ENCODE measurements around the gene COLQ.
A peak's percentile ranks its signal among the peaks of the same experiment; 100 is the strongest.

Gene COLQ

GRCh38 chr3:15519096-15519495, 2.4 kb downstream of the COLQ start:
- DNase-seq: no peak

DNA sequence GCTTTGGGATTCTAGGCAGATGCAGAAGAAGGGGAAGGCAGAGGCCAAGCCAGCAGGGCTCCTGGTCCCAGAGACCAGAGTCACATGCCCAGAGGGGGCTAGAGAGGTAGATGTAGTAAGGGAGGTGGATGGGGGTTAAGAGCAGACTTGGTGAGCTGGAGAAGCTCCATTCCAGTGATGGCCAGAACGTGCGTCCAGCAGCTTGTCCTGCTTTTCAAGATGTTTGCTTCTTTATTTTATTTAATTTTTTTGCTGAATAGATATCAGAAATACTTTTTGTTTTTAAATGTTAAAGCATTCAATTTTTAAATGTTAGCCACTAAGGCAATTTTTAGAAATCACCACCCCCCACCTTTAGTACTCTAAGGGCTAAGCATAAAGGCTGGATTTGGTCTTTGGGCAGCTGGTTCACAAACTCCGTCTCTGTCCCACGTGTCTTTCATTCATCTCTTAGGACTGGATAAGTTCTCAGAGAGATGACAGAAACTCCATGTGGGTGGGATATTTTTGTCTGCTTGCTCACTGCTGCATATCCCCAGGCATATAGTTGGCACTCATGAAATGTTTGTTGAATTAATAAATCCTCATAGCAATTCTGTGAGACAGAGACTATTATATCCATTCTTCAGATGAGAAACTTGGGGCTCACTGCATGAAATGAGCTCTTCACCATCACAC, 6.7 kb downstream of the COLQ start:
- no peak for DNase-seq

GRCh38 chr3:15513810-15514662, 7.5 kb downstream of the COLQ start:
- no peak for DNase-seq

GRCh38 chr3:15513116-15513515, 8.4 kb downstream of the COLQ start:
- no peak for DNase-seq

GRCh38 chr3:15512166-15512565, 9.3 kb downstream of the COLQ start:
- DNase-seq: no peak

DNA sequence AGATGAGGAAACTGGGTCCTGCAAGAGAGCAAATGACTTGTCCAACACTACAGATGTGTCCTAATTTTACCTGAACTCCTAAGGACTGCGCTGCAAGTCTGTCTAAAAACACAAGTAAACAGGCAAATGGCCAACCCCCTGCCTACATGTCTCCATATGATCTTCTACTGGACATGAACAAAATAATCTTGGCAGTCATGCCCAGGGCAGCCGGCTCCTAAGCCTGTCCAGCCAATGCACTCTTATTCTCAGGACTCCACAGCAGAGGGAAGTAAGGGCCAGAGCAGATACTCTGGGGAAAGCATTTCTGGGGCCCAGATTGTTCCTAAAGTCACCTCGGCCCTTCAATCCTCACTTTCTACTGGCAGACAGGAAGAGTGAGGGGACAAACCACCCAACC, 10.3 kb downstream of the COLQ start:
- DNase-seq: no peak

DNA sequence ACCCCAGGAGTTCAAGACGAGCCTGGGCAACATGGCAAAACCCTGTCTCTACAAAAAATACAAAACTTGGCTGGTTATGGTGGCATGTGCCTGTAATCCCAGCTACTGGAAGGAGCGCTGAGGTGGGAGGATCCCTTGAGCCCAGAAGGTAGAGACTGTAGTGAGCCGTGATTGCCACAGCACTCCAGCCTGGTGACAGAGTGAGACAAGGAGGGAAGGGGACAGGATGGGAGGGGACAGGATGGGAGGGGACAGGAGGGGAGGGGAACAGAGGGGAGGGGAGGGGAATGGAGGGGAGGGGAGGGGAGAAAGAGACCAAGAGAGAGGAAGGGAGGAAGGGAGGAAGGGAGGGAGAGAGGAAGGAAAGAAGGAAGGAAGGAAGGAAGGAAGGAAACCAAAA, 11.0 kb downstream of the COLQ start:
- no peak for DNase-seq

DNA sequence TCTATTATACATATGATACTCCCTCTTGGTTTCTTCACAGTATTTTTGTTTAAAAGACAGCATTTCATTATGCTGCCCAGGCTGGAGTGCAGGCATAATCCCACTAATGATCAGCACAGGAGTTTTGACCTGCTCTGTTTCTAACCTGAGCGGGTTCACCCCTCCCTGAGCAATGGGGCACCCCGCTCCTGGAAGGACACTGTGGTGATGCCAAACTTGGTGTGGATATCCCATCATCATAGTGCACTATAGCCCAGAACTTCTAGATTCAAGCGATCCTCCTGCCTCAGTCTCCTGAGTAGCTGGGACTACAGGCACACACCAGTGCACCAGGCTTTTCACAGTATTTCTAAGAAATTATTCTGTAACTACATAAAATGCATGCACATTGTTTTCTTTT, 14.9 kb downstream of the COLQ start:
- no peak for DNase-seq

- DNase-seq: no peak
These were observed 15.9 kb downstream of the COLQ start for GRCh38 chr3:15505479-15506165.

GRCh38 chr3:15502616-15503015, 18.9 kb downstream of the COLQ start:
- DNase-seq: no peak

- DNase-seq: no peak
These were observed 20.4 kb downstream of the COLQ start for GRCh38 chr3:15501126-15501525.

GRCh38 chr3:15500107-15500724, 21.3 kb downstream of the COLQ start:
- peak; percentile 90 to 96 for DNase-seq

DNA sequence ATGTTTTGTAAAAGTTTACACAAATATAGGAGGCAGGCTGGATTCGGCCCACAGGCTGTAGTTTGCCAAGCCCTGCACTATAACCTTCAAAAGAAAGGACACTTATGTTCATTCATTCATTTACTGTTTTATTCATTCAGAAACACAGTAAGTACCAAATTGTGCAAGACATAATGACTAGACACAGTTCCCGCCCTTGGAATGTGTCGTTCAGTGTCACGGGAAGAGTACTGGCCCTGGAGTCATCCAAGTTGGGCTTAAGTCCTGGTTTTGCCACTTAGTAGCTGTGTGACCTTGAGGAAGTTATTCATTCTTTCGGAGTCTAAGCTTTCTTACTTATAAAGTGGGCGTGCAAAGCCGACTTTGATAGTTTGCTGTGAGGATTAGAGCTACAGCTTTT, 22.0 kb downstream of the COLQ start:
- peak; percentile 78 to 88 for DNase-seq

DNA sequence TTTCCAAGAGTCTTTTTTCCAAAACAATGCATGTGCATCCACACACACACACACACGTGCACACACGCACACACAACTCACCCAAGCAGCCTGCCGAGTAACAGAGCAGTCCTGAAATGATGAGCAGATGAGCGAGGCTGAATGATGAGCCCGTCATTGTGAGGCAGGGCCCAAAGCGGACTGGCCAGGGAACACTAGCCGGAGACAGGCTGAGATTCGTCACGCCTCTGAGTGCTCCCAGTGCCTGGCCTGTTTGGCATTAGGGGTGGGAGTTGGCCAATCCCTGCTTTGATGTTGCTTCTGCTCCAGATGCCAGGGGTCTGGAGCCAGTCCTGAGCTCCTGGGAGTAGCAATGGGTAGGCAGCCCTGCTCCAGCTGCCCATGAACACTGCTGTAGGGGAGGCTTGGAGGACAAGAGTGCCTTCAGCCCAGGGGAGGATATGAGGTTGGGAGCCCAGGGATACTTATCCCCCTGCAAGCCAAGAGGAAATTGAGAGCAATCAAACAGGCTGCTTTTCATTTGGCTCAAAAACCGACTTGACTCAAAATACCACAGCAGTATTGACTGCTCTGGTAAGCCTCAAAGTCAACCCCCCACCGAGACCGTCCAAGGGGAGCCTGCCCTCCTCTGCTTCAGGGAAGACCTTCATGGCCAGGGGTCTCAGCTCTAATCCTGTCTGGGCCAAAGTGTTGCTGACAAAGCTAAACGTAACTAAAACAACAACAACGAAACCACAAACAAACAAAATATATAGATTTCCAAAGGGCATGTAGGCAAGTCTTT, 22.9 kb downstream of the COLQ start:
- DNase-seq: no peak

- DNase-seq: no peak
These were observed 23.5 kb downstream of the COLQ start for GRCh38 chr3:15497964-15498363.

- no peak for DNase-seq
These were observed 25.2 kb downstream of the COLQ start for GRCh38 chr3:15496341-15496664.

DNA sequence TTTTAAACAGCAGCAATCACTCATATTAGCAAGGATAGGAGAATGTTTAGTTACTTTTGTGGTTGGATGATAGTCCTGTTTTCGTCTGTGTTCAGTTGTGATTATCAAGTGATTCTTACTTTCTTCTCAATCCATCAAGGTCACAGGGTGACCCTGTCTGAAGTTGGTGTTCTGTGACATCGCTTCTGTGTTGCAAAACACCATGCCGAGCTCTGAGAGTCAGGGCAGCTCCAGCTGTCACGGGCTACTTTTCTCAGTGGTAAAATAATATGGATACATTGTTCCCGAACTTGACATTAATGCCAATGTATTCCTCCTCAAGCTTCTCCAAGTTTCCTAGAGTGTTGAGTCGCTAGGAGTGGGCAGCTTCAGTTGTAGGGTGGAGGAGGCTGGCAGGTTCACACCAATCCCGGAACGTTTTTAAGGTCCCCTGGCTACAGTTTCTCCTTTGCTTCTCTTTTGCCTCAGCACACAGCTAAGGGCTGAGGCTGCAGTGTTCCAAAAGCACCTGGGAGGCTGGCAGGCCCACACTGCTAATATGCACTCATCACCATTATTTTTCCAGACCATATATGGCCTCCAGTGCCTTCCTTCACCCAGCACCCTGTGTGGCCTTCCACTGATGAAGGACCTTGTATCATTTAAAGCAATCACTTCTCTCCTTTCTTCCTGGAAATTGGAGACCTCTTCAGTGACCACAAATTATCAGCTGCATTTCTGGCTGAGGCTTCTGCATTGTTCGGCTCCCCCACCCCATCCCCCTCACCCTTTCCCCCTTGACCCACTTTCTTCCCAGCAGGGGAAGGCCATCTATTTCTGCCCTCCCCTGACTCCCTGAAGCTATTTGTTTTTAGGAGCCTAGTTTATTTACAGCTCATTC, 25.8 kb downstream of the COLQ start:
- no peak for DNase-seq

GRCh38 chr3:15493436-15493835, 28.1 kb downstream of the COLQ start:
- no peak for DNase-seq

GRCh38 chr3:15492847-15493360, 28.6 kb downstream of the COLQ start:
- DNase-seq: no peak

GRCh38 chr3:15491143-15491542, 30.4 kb downstream of the COLQ start:
- no peak for DNase-seq

DNA sequence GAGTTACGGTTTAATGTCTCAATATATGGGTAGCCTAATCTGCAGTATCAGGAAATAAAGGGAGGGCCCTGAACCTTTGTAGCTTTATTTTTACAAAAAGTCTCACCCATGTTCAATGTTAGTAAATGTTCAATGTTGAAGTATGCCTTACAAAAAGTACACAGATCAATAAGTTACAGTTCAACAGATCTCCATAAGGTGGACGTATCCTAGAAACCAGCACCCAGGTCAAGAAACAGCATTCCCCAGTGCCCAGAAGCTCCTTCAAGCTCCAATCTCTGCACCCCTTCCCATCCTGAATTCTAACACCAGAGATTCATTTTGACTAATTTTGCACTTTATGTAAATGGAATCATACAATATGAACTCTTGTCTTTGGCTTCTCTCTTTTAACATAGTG, 31.3 kb downstream of the COLQ start:
- DNase-seq: no peak

Measured in inflammatory macrophage treated with lipopolysaccharide for 1 hour (primary cell).